Thoracic aorta (tissue), 2 donors: Measurements from ENCODE around the gene PDZRN3. TPM values are rescaled to one million over a fixed set of nuclear protein-coding genes. Genes with fewer than 3 reads are reported as not detected.

Experiments
- ATAC-seq: fragments of 150-250 bp; one replicate; pipeline ENCODE4 v1.8.0; 2017; ENCODE audit warnings: low read depth; ENCODE audit not compliant: insufficient number of reproducible peaks, low FRiP score
- DNase-seq: peaks from one replicate; pipeline ENCODE4 v3.0.0-alpha.2; 2020; ENCODE audit warnings: low spot score
- H3K27ac ChIP-seq, 2 donors: fragments of 200-600 bp; sonication (generic); 1 replicate in 1 of 2; 2 replicates in 1 of 2; pipeline ENCODE4 v1.5.1; 2016; ENCODE audit warnings: mild to moderate bottlenecking in 2 of 2, moderate library complexity in 2 of 2
- H3K27me3 ChIP-seq: fragments of 200-600 bp; sonication (generic); replicated peaks from 2 replicates; pipeline ENCODE4 v1.6.0; 2016; ENCODE audit warnings: mild to moderate bottlenecking; ENCODE audit not compliant: insufficient read depth
- H3K36me3 ChIP-seq: fragments of 200-600 bp; sonication (generic); one replicate; pipeline ENCODE4 v1.5.1; 2016
- H3K4me1 ChIP-seq, 2 donors: fragments of 200-600 bp; sonication (generic); 1 replicate in 1 of 2; 2 replicates in 1 of 2; pipeline versions ENCODE4 v1.5.1 to v1.6.0; 2016; ENCODE audit warnings: low read depth in 2 of 2, mild to moderate bottlenecking in 1 of 2; ENCODE audit not compliant: control insufficient read depth in 1 of 2
- H3K4me3 ChIP-seq: fragments of 200-600 bp; sonication (generic); 2 replicates; pipeline ENCODE4 v1.5.1; 2016; ENCODE audit warnings: mild to moderate bottlenecking
- H3K9me3 ChIP-seq: fragments of 200-600 bp; sonication (generic); 2 replicates; pipeline ENCODE4 v1.5.1; 2016
- CTCF ChIP-seq: fragments of 200-600 bp; sonication (generic); IDR thresholded peaks from one replicate; pipeline ENCODE4 v1.5.1; 2019; ENCODE audit warnings: antibody characterized with exemption
- total RNA-seq, 2 donors: library from RNA; depleted of rRNA; stranded (reverse); fragments of >200 nt; gene quantifications; one replicate each; pipeline versions ENCODE4 v1.1.0 to v1.2.3, GENCODE V29; 2016

Gene PDZRN3
- total RNA-seq, 2 donors from 2014 or later, result 140 to 166 TPM

- Histone ChIP-seq H3K27ac (no peak overlapping the region), H3K27me3 (no peaks in the 10 kb centered on the region), H3K4me1 (peaks cover 0 to 15% of the 10 kb centered on the region in 2 donors), H3K36me3 (peaks cover 6% of the 10 kb centered on the region), H3K9me3 (no peaks in the 10 kb centered on the region), H3K4me3 (no peak overlapping the region)
- no peak for DNase-seq
- TF ChIP-seq CTCF, result no peak
- no peak for ATAC-seq
Measured at GRCh38 chr3:73398084-73398483, 226.7 kb downstream of the PDZRN3 start.

GRCh38 chr3:73394240-73394639 lies 230.5 kb downstream of the PDZRN3 start:
- H3K9me3 ChIP-seq, result no peaks in the 10 kb centered on the region
- no peak for DNase-seq
- no peak overlapping the region for H3K27ac ChIP-seq
- H3K4me1 ChIP-seq, result peaks cover 4 to 7% of the 10 kb centered on the region in 2 donors
- ATAC-seq, result no peak
- H3K36me3 ChIP-seq, result peaks cover 26% of the 10 kb centered on the region
- no peaks in the 10 kb centered on the region for H3K27me3 ChIP-seq
- no peak for TF ChIP-seq CTCF
- no peak overlapping the region for H3K4me3 ChIP-seq

- no peak overlapping the region for H3K27ac ChIP-seq
- H3K4me1 ChIP-seq, result peaks cover 4 to 11% of the 10 kb centered on the region in 2 donors
- no peaks in the 10 kb centered on the region for H3K27me3 ChIP-seq
- no peak for DNase-seq
- H3K9me3 ChIP-seq, result no peaks in the 10 kb centered on the region
- H3K4me3 ChIP-seq, result no peak overlapping the region
- no peak for ATAC-seq
- peaks cover 30% of the 10 kb centered on the region for H3K36me3 ChIP-seq
- TF ChIP-seq CTCF, result no peak
Measured at GRCh38 chr3:73393005-73393404, 231.7 kb downstream of the PDZRN3 start.

- Histone ChIP-seq H3K9me3 (no peaks in the 10 kb centered on the region), H3K4me3 (no peak overlapping the region), H3K4me1 (peaks cover 4 to 11% of the 10 kb centered on the region in 2 donors), H3K27ac (no peak overlapping the region), H3K36me3 (peaks cover 41% of the 10 kb centered on the region), H3K27me3 (no peaks in the 10 kb centered on the region)
- TF ChIP-seq CTCF, result no peak
- ATAC-seq, result no peak
- DNase-seq, result no peak
Measured at GRCh38 chr3:73391984-73392383, 232.8 kb downstream of the PDZRN3 start.

GRCh38 chr3:73389928-73390327 lies 234.8 kb downstream of the PDZRN3 start:
- DNase-seq (no peak), ATAC-seq (no peak)
- H3K4me3 ChIP-seq, result no peak overlapping the region
- no peaks in the 10 kb centered on the region for H3K9me3 ChIP-seq
- no peak for TF ChIP-seq CTCF
- H3K27ac ChIP-seq, result peak overlapping the region in 1 of 2 donors; percentile 50
- no peaks in the 10 kb centered on the region for H3K27me3 ChIP-seq
- H3K36me3 ChIP-seq, result peaks cover 52% of the 10 kb centered on the region
- peaks cover 9 to 16% of the 10 kb centered on the region in 2 donors for H3K4me1 ChIP-seq
